H1 (cell line): ENCODE measurements around the gene CUL4A. TPM values are rescaled to one million over a fixed set of nuclear protein-coding genes. Genes with fewer than 3 reads are reported as not detected.

Source experiments
- CTCF ChIA-PET: fragments of 300-600 bp; sonication (Branson Sonifier 250); formaldehyde crosslinking; loops from one replicate; lab custom pipeline; 2021; ENCODE audit not compliant: partially characterized antibody; lab: Charles Lee
- POLR2A ChIA-PET: fragments of 300-600 bp; sonication (Branson Sonifier 250); formaldehyde crosslinking; loops from one replicate; lab custom pipeline; 2021; ENCODE audit warnings: inconsistent platforms; ENCODE audit not compliant: partially characterized antibody; lab: Charles Lee
- DNase-seq, 2 experiments: peaks; one replicate each; pipeline versions ENCODE4 v3.0.0 to v3.0.0-alpha.2; 2010 to 2022; ENCODE audit warnings: low spot score in 2 of 2, low read depth in 1 of 2, mixed read lengths in 1 of 2
- FAIRE-seq: peaks from 2 replicates; lab custom pipeline; 2011; peaks lifted over from hg19 to GRCh38; lab: Jason Lieb, UNC
- H2AFZ ChIP-seq: 2 replicates; pipeline ENCODE4 v1.8.1; 2012; ENCODE audit warnings: low read length, inconsistent platforms
- H2AK5ac ChIP-seq: 2 replicates; pipeline ENCODE4 v1.6.1; 2013; ENCODE audit warnings: low read depth, low read length
- H2BK120ac ChIP-seq: replicated peaks from 2 replicates; pipeline ENCODE3; 2013; ENCODE audit warnings: low read depth, low read length, inconsistent platforms
- H2BK12ac ChIP-seq: 2 replicates; pipeline ENCODE4 v1.6.1; 2013; ENCODE audit warnings: low read depth, low read length
- H2BK15ac ChIP-seq: 2 replicates; pipeline ENCODE4 v1.6.1; 2013; ENCODE audit warnings: low read length
- H2BK20ac ChIP-seq: 2 replicates; pipeline ENCODE4 v1.6.1; 2013; ENCODE audit warnings: low read length
- H2BK5ac ChIP-seq: 2 replicates; pipeline ENCODE4 v1.6.1; 2013; ENCODE audit warnings: low read depth, low read length
- H3K14ac ChIP-seq: 2 replicates; pipeline ENCODE4 v1.6.1; 2013; ENCODE audit warnings: inconsistent platforms; ENCODE audit not compliant: insufficient read length
- H3K18ac ChIP-seq: 2 replicates; pipeline ENCODE4 v1.6.1; 2013; ENCODE audit warnings: low read length; ENCODE audit errors: extremely low read depth
- H3K23ac ChIP-seq: 2 replicates; pipeline ENCODE4 v1.6.1; 2013; ENCODE audit warnings: inconsistent platforms; ENCODE audit not compliant: insufficient read length
- H3K23me2 ChIP-seq: 2 replicates; pipeline ENCODE4 v1.6.1; 2013; ENCODE audit warnings: low read depth, low read length
- H3K27ac ChIP-seq: 2 replicates; pipeline ENCODE4 v1.6.1; 2011; ENCODE audit warnings: low read depth, low read length, inconsistent platforms
- H3K27me3 ChIP-seq, 4 experiments: replicated peaks in 1 of 4; 1 replicate in 1 of 4; 2 replicates in 3 of 4; pipeline versions ENCODE4 v1.6.1 to v1.8.1; 2011 to 2013; ENCODE audit warnings: low read length in 3 of 4, mild to moderate bottlenecking in 3 of 4, inconsistent platforms in 2 of 4, mixed read lengths in 2 of 4, moderate library complexity in 1 of 4; ENCODE audit not compliant: control insufficient read depth in 3 of 4, insufficient read depth in 3 of 4; ENCODE audit errors: extremely low read depth in 1 of 4
- H3K36me3 ChIP-seq, 4 experiments: 2 replicates each; pipeline versions ENCODE4 v1.6.1 to v1.8.1; 2011 to 2013; ENCODE audit warnings: mild to moderate bottlenecking in 4 of 4, low read length in 3 of 4, moderate library complexity in 2 of 4, control low read depth in 1 of 4, inconsistent platforms in 1 of 4; ENCODE audit not compliant: insufficient read depth in 4 of 4, control insufficient read depth in 2 of 4
- H3K4ac ChIP-seq: replicated peaks from 2 replicates; pipeline ENCODE3; 2013; ENCODE audit warnings: low read length, low read depth, mixed read lengths, inconsistent platforms; ENCODE audit not compliant: insufficient read length
- H3K4me1 ChIP-seq, 4 experiments: replicated peaks in 1 of 4; 1 replicate in 1 of 4; 2 replicates in 3 of 4; pipeline versions ENCODE4 v1.6.1 to v1.8.1; 2011 to 2013; ENCODE audit warnings: low read length in 3 of 4, inconsistent platforms in 2 of 4, mixed read lengths in 1 of 4; ENCODE audit not compliant: insufficient read depth in 4 of 4, control insufficient read depth in 3 of 4
- H3K4me2 ChIP-seq, 2 experiments: 2 replicates each; pipeline versions ENCODE4 v1.6.1 to v1.8.1; 2011 to 2013; ENCODE audit warnings: low read depth in 2 of 2, low read length in 2 of 2, control low read depth in 1 of 2, inconsistent platforms in 1 of 2, mild to moderate bottlenecking in 1 of 2; ENCODE audit not compliant: insufficient read depth in 1 of 2
- H3K4me3 ChIP-seq, 4 experiments: fragments of 200-600, 300-600 bp in 1 of 4; sonication (generic), shearing (Covaris generic), sonication (Bioruptor Twin) in 1 of 4; 2 replicates each; pipeline versions ENCODE4 v1.5.1 to v1.8.1; 2011 to 2016; ENCODE audit warnings: low read length in 4 of 4, low read depth in 3 of 4, control low read depth in 2 of 4, inconsistent platforms in 2 of 4, mild to moderate bottlenecking in 2 of 4, mixed read lengths in 1 of 4, moderate library complexity in 1 of 4; ENCODE audit not compliant: insufficient read depth in 2 of 4; ENCODE audit errors: extremely low read depth in 1 of 4
- H3K56ac ChIP-seq: replicated peaks from 2 replicates; pipeline ENCODE3; 2013; ENCODE audit warnings: low read depth, mild to moderate bottlenecking, mixed read lengths, low read length, inconsistent platforms; ENCODE audit not compliant: insufficient read length
- H3K79me1 ChIP-seq: 2 replicates; pipeline ENCODE4 v1.6.1; 2013; ENCODE audit warnings: low read depth, low read length, control low read depth
- H3K79me2 ChIP-seq, 2 experiments: 2 replicates each; pipeline versions ENCODE4 v1.6.1 to v1.8.1; 2012 to 2013; ENCODE audit warnings: low read length in 2 of 2, mild to moderate bottlenecking in 2 of 2, inconsistent platforms in 1 of 2; ENCODE audit not compliant: insufficient read depth in 2 of 2, control insufficient read depth in 1 of 2
- H3K9ac ChIP-seq, 4 experiments: replicated peaks in 1 of 4; 1 replicate in 1 of 4; 2 replicates in 3 of 4; pipeline versions ENCODE4 v1.6.1 to v1.8.1; 2011 to 2013; ENCODE audit warnings: low read depth in 3 of 4, low read length in 3 of 4, control low read depth in 2 of 4, mild to moderate bottlenecking in 2 of 4, moderate library complexity in 2 of 4, inconsistent platforms in 1 of 4; ENCODE audit errors: extremely low read depth in 1 of 4
- H3K9me3 ChIP-seq, 2 experiments: 2 replicates each; pipeline versions ENCODE4 v1.6.1 to v1.8.1; 2012 to 2013; ENCODE audit warnings: mild to moderate bottlenecking in 2 of 2, moderate library complexity in 2 of 2, control low read depth in 1 of 2, inconsistent platforms in 1 of 2, low read depth in 1 of 2, low read length in 1 of 2, mixed read lengths in 1 of 2; ENCODE audit not compliant: insufficient read depth in 2 of 2
- H4K20me1 ChIP-seq, 2 experiments: replicated peaks in 1 of 2; 2 replicates each; pipeline versions ENCODE3 to v1.8.1; 2011 to 2013; ENCODE audit warnings: inconsistent platforms in 2 of 2, low read length in 2 of 2, mild to moderate bottlenecking in 1 of 2; ENCODE audit not compliant: insufficient read depth in 2 of 2, control insufficient read depth in 1 of 2
- H4K5ac ChIP-seq: 2 replicates; pipeline ENCODE4 v1.6.1; 2013; ENCODE audit warnings: low read length, low read depth, mixed read lengths, inconsistent platforms; ENCODE audit not compliant: insufficient read length
- H4K8ac ChIP-seq: 2 replicates; pipeline ENCODE4 v1.8.0; 2013; ENCODE audit warnings: mild to moderate bottlenecking, moderate library complexity, low read length, inconsistent platforms; ENCODE audit not compliant: insufficient read depth; ENCODE audit errors: extremely low read depth
- H4K91ac ChIP-seq: replicated peaks from 2 replicates; pipeline ENCODE3; 2013; ENCODE audit warnings: low read length, mixed read lengths, inconsistent platforms; ENCODE audit not compliant: insufficient read length
- CREB1 ChIP-seq: IDR thresholded peaks from 2 replicates; pipeline ENCODE4 v1.6.1; 2012; ENCODE audit warnings: inconsistent platforms
- KDM1A ChIP-seq: fragments of 200-600, 300-600 bp; sonication (generic); IDR thresholded peaks from 2 replicates; pipeline ENCODE4 v1.7.1; 2016; ENCODE audit warnings: mild to moderate bottlenecking, low read length, borderline replicate concordance
- NRF1 ChIP-seq: IDR thresholded peaks from 2 replicates; pipeline ENCODE4 v1.6.1; 2011; ENCODE audit warnings: mild to moderate bottlenecking, low read depth, low read length, improper control_type of control experiment
- POU5F1 ChIP-seq: IDR thresholded peaks from 2 replicates; pipeline ENCODE4 v1.6.1; 2011; ENCODE audit warnings: low read depth, mild to moderate bottlenecking, low read length, moderate library complexity
- RFX5 ChIP-seq: IDR thresholded peaks from 2 replicates; pipeline ENCODE4 v1.6.1; 2011; ENCODE audit warnings: low read depth, low read length, improper control_type of control experiment, borderline replicate concordance
- SIN3A ChIP-seq, 2 experiments: IDR thresholded peaks in 1 of 2; conservative IDR thresholded peaks in 1 of 2; 2 replicates each; pipeline ENCODE4 v1.6.1; 2011 to 2012; ENCODE audit warnings: low read length in 2 of 2, improper control_type of control experiment in 1 of 2, low read depth in 1 of 2, mild to moderate bottlenecking in 1 of 2
- SP4 ChIP-seq: IDR thresholded peaks from 2 replicates; pipeline ENCODE4 v1.6.1; 2012; ENCODE audit warnings: low read length, inconsistent platforms
- WGBS, 2 experiments: shearing (Covaris generic) in 1 of 2; methylation state at CpG; one replicate each; pipeline versions ENCODE4 v1.1.6 to v1.1.7; 2013 to 2015; ENCODE audit warnings: low lambda C conversion rate in 2 of 2, mixed read lengths in 2 of 2, inconsistent platforms in 1 of 2, low coverage in 1 of 2, missing lambda C conversion rate in 1 of 2; ENCODE audit not compliant: insufficient replicate concordance in 2 of 2, insufficient coverage in 1 of 2, insufficient read length in 1 of 2; ENCODE audit errors: extremely low coverage in 1 of 2, missing lambda C conversion rate in 1 of 2; 5-methylcytosine and 5-hydroxymethylcytosine counted together
- polyA plus RNA-seq, 7 experiments: library from polyadenylated mRNA; depleted of rRNA in 3 of 7; stranded (reverse) in 5 of 7; unstranded in 2 of 7; fragments of >200 nt in 5 of 7; fragments of 200-250 nt in 2 of 7; gene quantifications; 1 replicate in 5 of 7; 2 replicates in 1 of 7; 4 replicates in 1 of 7; pipeline versions ENCODE4 v1.2.1 to v1.2.3, GENCODE V29; 2011 to 2013; ENCODE audit warnings: missing spikeins in 2 of 7, mixed read lengths in 2 of 7
- total RNA-seq: library from RNA; stranded (reverse); fragmentation: NEBNext Ultra II Directional; extraction: Animal tissue kit (Norgen Biotek cat#: 25700); gene quantifications from 2 replicates; pipeline ENCODE4 v1.2.1, GENCODE V29; 2021
- TF ChIP-seq, protein P1 (sequence below): IDR thresholded peaks from 2 replicates; pipeline ENCODE4 v1.6.1; 2012; ENCODE audit warnings: inconsistent platforms

The CUL4A gene
- total and polyA plus RNA-seq, 2 of the 8 experiments (the other 6 are each of a cell fraction or from before 2014, with no cell fraction given): 54.7 to 101 TPM

DNA sequence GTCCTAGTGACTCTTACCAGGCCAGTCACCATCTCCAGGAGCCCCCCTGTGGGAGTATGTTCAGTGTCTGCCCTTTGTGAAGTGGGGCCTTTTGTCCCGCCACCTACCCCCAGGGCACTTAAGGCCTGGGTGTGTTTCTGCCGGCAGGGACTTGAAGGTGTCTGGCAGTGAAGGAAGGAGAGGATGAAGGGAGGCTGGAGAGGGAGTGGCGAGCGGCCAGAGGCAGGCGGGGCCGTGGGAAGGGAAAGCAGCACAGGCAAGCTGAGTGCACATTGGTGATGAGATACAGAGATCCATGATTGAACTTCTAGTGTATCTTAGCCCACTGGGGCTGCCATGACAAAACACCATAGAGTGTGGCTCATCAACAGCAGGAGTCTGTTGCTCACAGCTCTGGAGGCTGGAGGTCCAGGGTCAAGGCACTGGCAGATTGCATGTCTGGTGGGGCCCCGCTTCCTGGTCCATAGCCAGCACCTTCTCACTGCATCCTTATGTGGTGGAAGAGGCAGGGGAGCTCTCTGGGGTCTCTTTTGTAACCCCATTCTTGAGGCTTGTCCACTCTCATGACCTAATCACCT lies 17.5 kb downstream of the CUL4A start:
- Histone ChIP-seq H3K9me3 (no peaks in the 10 kb centered on the region), H3K27ac (no peak overlapping the region), H3K4me1 (no peaks in the 10 kb centered on the region), H3K79me1 (peaks cover 13% of the 10 kb centered on the region)
- TF ChIP-seq SIN3A (conservative IDR thresholded peaks at IDR 0.05 in 1 of 2, IDR thresholded peaks at IDR 0.05 in 1 of 2; ENCODE audit: low read depth in 1 of 2, low read length in 2 of 2): no peak
- no peak for TF ChIP-seq RFX5
- TF ChIP-seq NRF1: no peak
- TF ChIP-seq KDM1A: no peak
- no peak for TF ChIP-seq POU5F1
- TF ChIP-seq, protein P1, sequence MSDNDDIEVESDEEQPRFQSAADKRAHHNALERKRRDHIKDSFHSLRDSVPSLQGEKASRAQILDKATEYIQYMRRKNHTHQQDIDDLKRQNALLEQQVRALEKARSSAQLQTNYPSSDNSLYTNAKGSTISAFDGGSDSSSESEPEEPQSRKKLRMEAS: no peak
- no peak for TF ChIP-seq CREB1
- TF ChIP-seq SP4: no peak
- TF ChIP-seq, all 59 proteins: peak for 0
- Histone ChIP-seq H3K14ac (no peak overlapping the region), H3K9ac (no peak overlapping the region), H4K8ac (no peak overlapping the region), H2AK5ac (no peak overlapping the region), H3K79me2 (peaks cover 3 to 39% of the 10 kb centered on the region in 2 experiments), H2BK12ac (no peak overlapping the region), H3K18ac (no peak overlapping the region), H4K91ac (no peak overlapping the region), H2BK120ac (no peak overlapping the region), H4K5ac (no peak overlapping the region), H3K27me3 (no peaks in the 10 kb centered on the region), H2BK5ac (no peak overlapping the region), H3K4me2 (no peak overlapping the region), H2BK20ac (no peak overlapping the region), H4K20me1 (peaks cover 15 to 31% of the 10 kb centered on the region in 2 experiments), H3K4ac (no peak overlapping the region), H3K23ac (no peak overlapping the region), H3K56ac (no peak overlapping the region), H3K36me3 (peaks cover 24 to 79% (median 48%) of the 10 kb centered on the region in 4 experiments), H2AFZ (no peak overlapping the region), H2BK15ac (no peak overlapping the region), H3K23me2 (no peaks in the 10 kb centered on the region; the same call in 1 of the 2 replicates), H3K4me3 (no peak overlapping the region)
- ChIA-PET CTCF (interaction anchor here (1.6 kb wide), 1 partner anchor 14 kb away, joined by 5 read pairs; no protein-coding TSS in a partner anchor), POLR2A (interaction anchor here (0.7 to 3.3 kb wide), 4 partner anchors 9 to 254 kb away, joined by 3 to 18 read pairs (median 7); partner anchors contain the start of genes CUL4A and PCID2)
- no peak for DNase-seq
- 90% methylated on average over 7 of the region's 7 CpGs; no CpG with 5 or more reads in 1 of the 2 experiments for WGBS, 2 experiments
- no peak for FAIRE-seq
